Natural killer cell (primary cell): ENCODE results near the gene WNT4. TPM values are rescaled to one million over a fixed set of nuclear protein-coding genes. Genes with fewer than 3 reads are reported as not detected.

Source experiments
- ATAC-seq, 3 donors: fragments of 150-1000 bp in 2 of 3; fragments of 200-7000 bp in 1 of 3; cut with Tn5 transposase; 1 replicate in 1 of 3; 2 replicates in 2 of 3; pipeline ENCODE4 v1.10.0; 2021; ENCODE audit warnings: mild to moderate bottlenecking in 2 of 3, moderate library complexity in 2 of 3
- DNase-seq, 2 donors: peaks; one replicate each; pipeline versions ENCODE4 v3.0.0 to v3.0.0-alpha.2; 2013 to 2021; ENCODE audit warnings: mixed read lengths in 1 of 2
- H3K27ac ChIP-seq: one replicate; pipeline ENCODE4 v1.5.1; 2013; ENCODE audit warnings: mild to moderate bottlenecking, low read length
- H3K27me3 ChIP-seq: one replicate; pipeline ENCODE4 v1.6.1; 2013; ENCODE audit warnings: low read length; ENCODE audit not compliant: control insufficient read depth, insufficient read depth
- H3K36me3 ChIP-seq: one replicate; pipeline ENCODE4 v1.6.1; 2013; ENCODE audit warnings: low read length; ENCODE audit not compliant: control insufficient read depth, insufficient read depth
- H3K4me1 ChIP-seq: one replicate; pipeline ENCODE4 v1.6.1; 2013; ENCODE audit warnings: low read length; ENCODE audit not compliant: control insufficient read depth, insufficient read depth
- H3K4me3 ChIP-seq: one replicate; pipeline ENCODE4 v1.5.1; 2013; ENCODE audit warnings: low read length
- H3K9me3 ChIP-seq: one replicate; pipeline ENCODE4 v1.6.1; 2013; ENCODE audit warnings: low read length; ENCODE audit not compliant: control insufficient read depth, insufficient read depth
- H3K27ac Mint-ChIP-seq, 2 donors: one replicate each; pipeline ENCODE4 v1.8.0; 2022; ENCODE audit warnings: mild to moderate bottlenecking in 2 of 2, mixed read lengths in 2 of 2, moderate library complexity in 1 of 2
- H3K27me3 Mint-ChIP-seq, 2 donors: one replicate each; pipeline ENCODE4 v1.8.0; 2022; ENCODE audit warnings: low read depth in 2 of 2, mixed read lengths in 2 of 2
- H3K36me3 Mint-ChIP-seq: one replicate; pipeline ENCODE4 v1.8.0; 2022; ENCODE audit warnings: mixed read lengths
- H3K4me1 Mint-ChIP-seq, 2 donors: one replicate each; pipeline ENCODE4 v1.8.0; 2022; ENCODE audit warnings: mixed read lengths in 2 of 2
- H3K4me3 Mint-ChIP-seq: one replicate; pipeline ENCODE4 v1.8.0; 2022; ENCODE audit warnings: mild to moderate bottlenecking, moderate library complexity, mixed read lengths
- H3K9me3 Mint-ChIP-seq, 2 donors: one replicate each; pipeline ENCODE4 v1.8.0; 2022; ENCODE audit warnings: mixed read lengths in 2 of 2
- WGBS: methylation state at CpG from one replicate; pipeline ENCODE4 v1.1.7; 2013; ENCODE audit warnings: missing lambda C conversion rate; ENCODE audit not compliant: insufficient coverage; 5-methylcytosine and 5-hydroxymethylcytosine counted together
- intact Hi-C: fragments of 100-400 bp; cut with micrococcal nuclease; formaldehyde crosslinking; loops from one replicate; pipeline ENCODE4 v1.14.2; 2022
- total RNA-seq, 4 donors: library from RNA; stranded (reverse); fragments of 120-200 nt in 1 of 4; gene quantifications; one replicate each; pipeline versions ENCODE4 v1.2.3 to v1.2.4, GENCODE V29; 2013 to 2022
- TF ChIP-seq, protein P1 (sequence below): fragments of 200-600 bp; IDR thresholded peaks from one replicate; pipeline ENCODE4 v1.8.0; 2022; ENCODE audit warnings: antibody characterized with exemption

WNT4 gene
- total RNA-seq, 3 donors from 2014 or later (not counting 1 experiment from before 2014, with no cell fraction given): not detected

GRCh38 chr1:22141554-22142314 is 1.2 kb downstream of the WNT4 start:
- intact Hi-C loops: no loop called here
- 19% methylated on average over 27 of the region's 28 CpGs for WGBS
- Histone ChIP-seq H3K27ac (no peak overlapping the region), H3K27me3 (peaks cover 25% of the 10 kb centered on the region), H3K36me3 (no peaks in the 10 kb centered on the region), H3K4me3 (no peak overlapping the region), H3K4me1 (peaks cover 14% of the 10 kb centered on the region), H3K9me3 (no peaks in the 10 kb centered on the region)
- peak overlapping the region; percentile 61 for H3K4me3 Mint-ChIP-seq
- no peak for ATAC-seq
- peaks cover 29 to 34% of the 10 kb centered on the region in 2 donors for H3K27me3 Mint-ChIP-seq
- H3K27ac Mint-ChIP-seq: no peak overlapping the region
- TF ChIP-seq, protein P1, sequence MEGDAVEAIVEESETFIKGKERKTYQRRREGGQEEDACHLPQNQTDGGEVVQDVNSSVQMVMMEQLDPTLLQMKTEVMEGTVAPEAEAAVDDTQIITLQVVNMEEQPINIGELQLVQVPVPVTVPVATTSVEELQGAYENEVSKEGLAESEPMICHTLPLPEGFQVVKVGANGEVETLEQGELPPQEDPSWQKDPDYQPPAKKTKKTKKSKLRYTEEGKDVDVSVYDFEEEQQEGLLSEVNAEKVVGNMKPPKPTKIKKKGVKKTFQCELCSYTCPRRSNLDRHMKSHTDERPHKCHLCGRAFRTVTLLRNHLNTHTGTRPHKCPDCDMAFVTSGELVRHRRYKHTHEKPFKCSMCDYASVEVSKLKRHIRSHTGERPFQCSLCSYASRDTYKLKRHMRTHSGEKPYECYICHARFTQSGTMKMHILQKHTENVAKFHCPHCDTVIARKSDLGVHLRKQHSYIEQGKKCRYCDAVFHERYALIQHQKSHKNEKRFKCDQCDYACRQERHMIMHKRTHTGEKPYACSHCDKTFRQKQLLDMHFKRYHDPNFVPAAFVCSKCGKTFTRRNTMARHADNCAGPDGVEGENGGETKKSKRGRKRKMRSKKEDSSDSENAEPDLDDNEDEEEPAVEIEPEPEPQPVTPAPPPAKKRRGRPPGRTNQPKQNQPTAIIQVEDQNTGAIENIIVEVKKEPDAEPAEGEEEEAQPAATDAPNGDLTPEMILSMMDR: no peak
- peaks cover 6 to 7% of the 10 kb centered on the region in 2 donors for H3K4me1 Mint-ChIP-seq
- DNase-seq: no peak
- H3K9me3 Mint-ChIP-seq: no peaks in the 10 kb centered on the region
- no peaks in the 10 kb centered on the region for H3K36me3 Mint-ChIP-seq

GRCh38 chr1:22140694-22141093 is 2.2 kb downstream of the WNT4 start:
- Mint-ChIP-seq H3K9me3 (no peaks in the 10 kb centered on the region), H3K27me3 (peaks cover 29% of the 10 kb centered on the region in 2 donors), H3K27ac (no peak overlapping the region), H3K4me1 (peaks cover 6 to 7% of the 10 kb centered on the region in 2 donors), H3K36me3 (no peaks in the 10 kb centered on the region), H3K4me3 (peak overlapping the region; percentile 17)
- Histone ChIP-seq H3K9me3 (no peaks in the 10 kb centered on the region), H3K4me3 (no peak overlapping the region), H3K4me1 (peaks cover 14% of the 10 kb centered on the region), H3K27me3 (peaks cover 29% of the 10 kb centered on the region), H3K36me3 (no peaks in the 10 kb centered on the region), H3K27ac (no peak overlapping the region)
- 84% methylated on average over 5 of the region's 5 CpGs for WGBS
- intact Hi-C loops: no loop called here
- DNase-seq (no peak), ATAC-seq (no peak)
- TF ChIP-seq, protein P1: no peak

DNA sequence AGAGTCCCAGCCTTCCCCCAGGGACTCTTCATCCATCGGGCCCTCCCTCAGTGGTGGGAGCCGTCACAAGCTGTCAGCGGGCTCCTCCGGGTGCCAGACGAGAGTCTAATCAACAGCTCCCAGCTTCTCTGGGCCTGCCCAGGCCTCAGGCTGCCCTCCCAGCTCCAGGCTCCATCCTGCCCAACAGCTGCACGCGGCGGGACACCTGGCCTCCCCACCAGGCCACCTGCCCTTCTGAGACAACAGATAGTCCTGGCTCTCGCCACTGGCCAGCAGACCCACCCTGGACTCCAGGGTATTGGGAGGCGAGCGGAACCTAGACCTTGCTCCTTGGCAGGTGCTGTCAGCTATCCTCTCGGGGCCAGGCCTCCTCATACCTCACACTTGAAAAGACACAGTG is 3.1 kb downstream of the WNT4 start:
- Mint-ChIP-seq H3K4me1 (peaks cover 6 to 7% of the 10 kb centered on the region in 2 donors), H3K36me3 (no peaks in the 10 kb centered on the region), H3K4me3 (no peak overlapping the region), H3K9me3 (no peaks in the 10 kb centered on the region), H3K27ac (no peak overlapping the region), H3K27me3 (peaks cover 20 to 21% of the 10 kb centered on the region in 2 donors)
- Histone ChIP-seq H3K4me3 (no peak overlapping the region), H3K4me1 (peaks cover 14% of the 10 kb centered on the region), H3K27ac (no peak overlapping the region), H3K36me3 (no peaks in the 10 kb centered on the region), H3K9me3 (no peaks in the 10 kb centered on the region), H3K27me3 (peaks cover 25% of the 10 kb centered on the region)
- TF ChIP-seq, protein P1: no peak
- ATAC-seq: no peak
- intact Hi-C loops: no loop called here
- no peak for DNase-seq
- 91% methylated on average over 12 of the region's 12 CpGs for WGBS
